HEK293 (cell line): ENCODE results near the gene INPP5F.

Experiments used
- GLI4 ChIP-seq: fragments of 450-650 bp; formaldehyde crosslinking; IDR thresholded peaks from 2 replicates; pipeline ENCODE4 v1.5.1; 2016; ENCODE audit warnings: missing biosample characterization, missing genetic modification characterization
- GLIS2 ChIP-seq: fragments of 450-650 bp; formaldehyde crosslinking; IDR thresholded peaks from 2 replicates; pipeline ENCODE4 v1.5.1; 2016; ENCODE audit warnings: missing biosample characterization, missing genetic modification characterization
- OSR2 ChIP-seq: fragments of 450-650 bp; formaldehyde crosslinking; IDR thresholded peaks from 2 replicates; pipeline ENCODE4 v1.5.1; 2016; ENCODE audit warnings: missing biosample characterization, missing genetic modification characterization
- SP7 ChIP-seq: fragments of 450-650 bp; formaldehyde crosslinking; IDR thresholded peaks from 2 replicates; pipeline ENCODE4 v1.5.1; 2016; ENCODE audit warnings: missing biosample characterization, missing genetic modification characterization
- TCF7L2 ChIP-seq: IDR thresholded peaks from 2 replicates; pipeline ENCODE4 v1.6.1; 2011; ENCODE audit warnings: low read depth, mild to moderate bottlenecking, inconsistent platforms, low read length, moderate library complexity, borderline replicate concordance
- ZIC2 ChIP-seq: fragments of 450-650 bp; formaldehyde crosslinking; IDR thresholded peaks from 2 replicates; pipeline ENCODE4 v1.5.1; 2016; ENCODE audit warnings: missing biosample characterization, missing genetic modification characterization
- ZNF155 ChIP-seq: fragments of 450-650 bp; formaldehyde crosslinking; IDR thresholded peaks from 2 replicates; pipeline ENCODE4 v1.5.1; 2016; ENCODE audit warnings: missing biosample characterization, missing genetic modification characterization
- ZNF184 ChIP-seq: fragments of 450-650 bp; IDR thresholded peaks from 2 replicates; pipeline ENCODE4 v1.5.1; 2018; ENCODE audit warnings: missing biosample characterization, mild to moderate bottlenecking, missing genetic modification characterization
- ZNF2 ChIP-seq: fragments of 450-650 bp; formaldehyde crosslinking; IDR thresholded peaks from 2 replicates; pipeline ENCODE4 v1.5.1; 2016; ENCODE audit warnings: missing biosample characterization, missing genetic modification characterization
- ZNF335 ChIP-seq: fragments of 450-650 bp; formaldehyde crosslinking; conservative IDR thresholded peaks from 2 replicates; pipeline ENCODE4 v1.5.1; 2016; ENCODE audit warnings: missing biosample characterization, missing genetic modification characterization
- ZNF549 ChIP-seq: fragments of 450-650 bp; IDR thresholded peaks from 2 replicates; pipeline ENCODE4 v1.5.1; 2018; ENCODE audit warnings: missing biosample characterization, missing genetic modification characterization, mild to moderate bottlenecking, inconsistent platforms, moderate library complexity
- ZNF600 ChIP-seq: fragments of 450-650 bp; formaldehyde crosslinking; IDR thresholded peaks from 2 replicates; pipeline ENCODE4 v1.5.1; 2016; ENCODE audit warnings: missing biosample characterization, missing genetic modification characterization
- ZNF629 ChIP-seq: fragments of 450-650 bp; formaldehyde crosslinking; IDR thresholded peaks from 2 replicates; pipeline ENCODE4 v1.5.1; 2017; ENCODE audit warnings: missing biosample characterization, missing genetic modification characterization
- ZNF830 ChIP-seq: fragments of 450-650 bp; IDR thresholded peaks from 2 replicates; pipeline ENCODE4 v1.5.0; 2018; ENCODE audit warnings: missing biosample characterization, missing genetic modification characterization, low read depth, mild to moderate bottlenecking, moderate library complexity
- ZSCAN23 ChIP-seq: fragments of 450-650 bp; formaldehyde crosslinking; IDR thresholded peaks from 2 replicates; pipeline ENCODE4 v1.5.1; 2016; ENCODE audit warnings: missing biosample characterization, missing genetic modification characterization
- TF ChIP-seq, protein P1 (sequence below): fragments of 450-650 bp; formaldehyde crosslinking; IDR thresholded peaks from 2 replicates; pipeline ENCODE4 v1.5.1; 2016; ENCODE audit warnings: missing biosample characterization, missing genetic modification characterization
- TF ChIP-seq, protein P2 (sequence below): fragments of 450-650 bp; formaldehyde crosslinking; IDR thresholded peaks from 2 replicates; pipeline ENCODE4 v1.5.1; 2016; ENCODE audit warnings: missing biosample characterization, missing genetic modification characterization
- TF ChIP-seq, protein P3 (sequence below): fragments of 450-650 bp; formaldehyde crosslinking; optimal IDR thresholded peaks from 2 replicates; pipeline ENCODE3; 2016; ENCODE audit warnings: missing biosample characterization, mild to moderate bottlenecking, missing genetic modification characterization
- TF ChIP-seq, protein P4 (sequence below): fragments of 450-650 bp; formaldehyde crosslinking; IDR thresholded peaks from 2 replicates; pipeline ENCODE4 v1.5.1; 2016; ENCODE audit warnings: missing biosample characterization, missing genetic modification characterization
- TF ChIP-seq, protein P5 (sequence below): fragments of 450-650 bp; formaldehyde crosslinking; IDR thresholded peaks from 2 replicates; pipeline ENCODE4; 2016; ENCODE audit warnings: missing biosample characterization, missing genetic modification characterization
- TF ChIP-seq, protein P6 (sequence below): fragments of 450-650 bp; formaldehyde crosslinking; IDR thresholded peaks from 2 replicates; pipeline ENCODE4 v1.5.1; 2016; ENCODE audit warnings: missing biosample characterization, missing genetic modification characterization

Gene INPP5F

DNA sequence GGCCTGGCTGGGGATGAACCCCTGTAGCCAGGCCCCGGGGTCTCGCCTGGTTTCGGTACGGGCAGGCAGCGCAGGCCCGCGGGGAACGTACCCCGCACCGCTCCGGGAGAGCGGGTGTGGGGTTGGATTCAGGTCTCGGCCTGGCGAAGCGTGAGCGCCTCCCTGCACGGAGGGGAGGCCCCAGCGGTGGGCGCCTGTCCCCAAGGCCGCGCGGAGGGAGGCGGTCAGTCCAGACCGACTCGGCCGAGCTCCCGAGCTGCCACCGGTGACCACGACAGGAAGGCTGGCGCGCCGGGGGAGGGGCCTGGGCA lies 378 bp upstream of the INPP5F start (continued):
- TF ChIP-seq, protein P1, sequence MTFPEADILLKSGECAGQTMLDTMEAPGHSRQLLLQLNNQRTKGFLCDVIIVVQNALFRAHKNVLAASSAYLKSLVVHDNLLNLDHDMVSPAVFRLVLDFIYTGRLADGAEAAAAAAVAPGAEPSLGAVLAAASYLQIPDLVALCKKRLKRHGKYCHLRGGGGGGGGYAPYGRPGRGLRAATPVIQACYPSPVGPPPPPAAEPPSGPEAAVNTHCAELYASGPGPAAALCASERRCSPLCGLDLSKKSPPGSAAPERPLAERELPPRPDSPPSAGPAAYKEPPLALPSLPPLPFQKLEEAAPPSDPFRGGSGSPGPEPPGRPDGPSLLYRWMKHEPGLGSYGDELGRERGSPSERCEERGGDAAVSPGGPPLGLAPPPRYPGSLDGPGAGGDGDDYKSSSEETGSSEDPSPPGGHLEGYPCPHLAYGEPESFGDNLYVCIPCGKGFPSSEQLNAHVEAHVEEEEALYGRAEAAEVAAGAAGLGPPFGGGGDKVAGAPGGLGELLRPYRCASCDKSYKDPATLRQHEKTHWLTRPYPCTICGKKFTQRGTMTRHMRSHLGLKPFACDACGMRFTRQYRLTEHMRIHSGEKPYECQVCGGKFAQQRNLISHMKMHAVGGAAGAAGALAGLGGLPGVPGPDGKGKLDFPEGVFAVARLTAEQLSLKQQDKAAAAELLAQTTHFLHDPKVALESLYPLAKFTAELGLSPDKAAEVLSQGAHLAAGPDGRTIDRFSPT: peak; percentile 92
- TF ChIP-seq, protein P2, sequence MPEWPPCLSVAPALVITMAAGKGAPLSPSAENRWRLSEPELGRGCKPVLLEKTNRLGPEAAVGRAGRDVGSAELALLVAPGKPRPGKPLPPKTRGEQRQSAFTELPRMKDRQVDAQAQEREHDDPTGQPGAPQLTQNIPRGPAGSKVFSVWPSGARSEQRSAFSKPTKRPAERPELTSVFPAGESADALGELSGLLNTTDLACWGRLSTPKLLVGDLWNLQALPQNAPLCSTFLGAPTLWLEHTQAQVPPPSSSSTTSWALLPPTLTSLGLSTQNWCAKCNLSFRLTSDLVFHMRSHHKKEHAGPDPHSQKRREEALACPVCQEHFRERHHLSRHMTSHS (tag by site-specific recombination): 0 out of 2 replicates have a peak, but pooled peaks have one; percentile 27
- TF ChIP-seq, protein P3, sequence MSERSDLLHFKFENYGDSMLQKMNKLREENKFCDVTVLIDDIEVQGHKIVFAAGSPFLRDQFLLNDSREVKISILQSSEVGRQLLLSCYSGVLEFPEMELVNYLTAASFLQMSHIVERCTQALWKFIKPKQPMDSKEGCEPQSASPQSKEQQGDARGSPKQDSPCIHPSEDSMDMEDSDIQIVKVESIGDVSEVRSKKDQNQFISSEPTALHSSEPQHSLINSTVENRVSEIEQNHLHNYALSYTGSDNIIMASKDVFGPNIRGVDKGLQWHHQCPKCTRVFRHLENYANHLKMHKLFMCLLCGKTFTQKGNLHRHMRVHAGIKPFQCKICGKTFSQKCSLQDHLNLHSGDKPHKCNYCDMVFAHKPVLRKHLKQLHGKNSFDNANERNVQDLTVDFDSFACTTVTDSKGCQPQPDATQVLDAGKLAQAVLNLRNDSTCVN (tag by site-specific recombination): peak; percentile 93
- no peak; the same call in 1 of the 2 replicates for TF ChIP-seq ZSCAN23 (tag by site-specific recombination)
- TF ChIP-seq ZNF335 (tag by site-specific recombination): peak; percentile 74
- TF ChIP-seq ZNF830 (tag by site-specific recombination): no peak
- peak; percentile 81 for TF ChIP-seq ZNF600 (tag by site-specific recombination)
- TF ChIP-seq SP7: peak; percentile 79
- peak; percentile 87 for TF ChIP-seq ZIC2
- TF ChIP-seq, protein P4, sequence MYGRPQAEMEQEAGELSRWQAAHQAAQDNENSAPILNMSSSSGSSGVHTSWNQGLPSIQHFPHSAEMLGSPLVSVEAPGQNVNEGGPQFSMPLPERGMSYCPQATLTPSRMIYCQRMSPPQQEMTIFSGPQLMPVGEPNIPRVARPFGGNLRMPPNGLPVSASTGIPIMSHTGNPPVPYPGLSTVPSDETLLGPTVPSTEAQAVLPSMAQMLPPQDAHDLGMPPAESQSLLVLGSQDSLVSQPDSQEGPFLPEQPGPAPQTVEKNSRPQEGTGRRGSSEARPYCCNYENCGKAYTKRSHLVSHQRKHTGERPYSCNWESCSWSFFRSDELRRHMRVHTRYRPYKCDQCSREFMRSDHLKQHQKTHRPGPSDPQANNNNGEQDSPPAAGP (tag by site-specific recombination): no peak
- TF ChIP-seq GLIS2 (tag by site-specific recombination): peak; percentile 99
- no peak for TF ChIP-seq ZNF184
- TF ChIP-seq, protein P5, sequence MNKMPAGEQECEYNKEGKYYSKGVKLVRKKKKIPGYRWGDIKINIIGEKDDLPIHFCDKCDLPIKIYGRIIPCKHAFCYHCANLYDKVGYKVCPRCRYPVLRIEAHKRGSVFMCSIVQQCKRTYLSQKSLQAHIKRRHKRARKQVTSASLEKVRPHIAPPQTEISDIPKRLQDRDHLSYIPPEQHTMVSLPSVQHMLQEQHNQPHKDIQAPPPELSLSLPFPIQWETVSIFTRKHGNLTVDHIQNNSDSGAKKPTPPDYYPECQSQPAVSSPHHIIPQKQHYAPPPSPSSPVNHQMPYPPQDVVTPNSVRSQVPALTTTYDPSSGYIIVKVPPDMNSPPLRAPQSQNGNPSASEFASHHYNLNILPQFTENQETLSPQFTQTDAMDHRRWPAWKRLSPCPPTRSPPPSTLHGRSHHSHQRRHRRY (tag by site-specific recombination): no peak
- no peak for TF ChIP-seq TCF7L2
- peak; percentile 89 for TF ChIP-seq ZNF2
- TF ChIP-seq, protein P6, sequence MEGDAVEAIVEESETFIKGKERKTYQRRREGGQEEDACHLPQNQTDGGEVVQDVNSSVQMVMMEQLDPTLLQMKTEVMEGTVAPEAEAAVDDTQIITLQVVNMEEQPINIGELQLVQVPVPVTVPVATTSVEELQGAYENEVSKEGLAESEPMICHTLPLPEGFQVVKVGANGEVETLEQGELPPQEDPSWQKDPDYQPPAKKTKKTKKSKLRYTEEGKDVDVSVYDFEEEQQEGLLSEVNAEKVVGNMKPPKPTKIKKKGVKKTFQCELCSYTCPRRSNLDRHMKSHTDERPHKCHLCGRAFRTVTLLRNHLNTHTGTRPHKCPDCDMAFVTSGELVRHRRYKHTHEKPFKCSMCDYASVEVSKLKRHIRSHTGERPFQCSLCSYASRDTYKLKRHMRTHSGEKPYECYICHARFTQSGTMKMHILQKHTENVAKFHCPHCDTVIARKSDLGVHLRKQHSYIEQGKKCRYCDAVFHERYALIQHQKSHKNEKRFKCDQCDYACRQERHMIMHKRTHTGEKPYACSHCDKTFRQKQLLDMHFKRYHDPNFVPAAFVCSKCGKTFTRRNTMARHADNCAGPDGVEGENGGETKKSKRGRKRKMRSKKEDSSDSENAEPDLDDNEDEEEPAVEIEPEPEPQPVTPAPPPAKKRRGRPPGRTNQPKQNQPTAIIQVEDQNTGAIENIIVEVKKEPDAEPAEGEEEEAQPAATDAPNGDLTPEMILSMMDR (tag by site-specific recombination): peak; percentile 68
- no peak for TF ChIP-seq ZNF549 (tag by site-specific recombination)
- TF ChIP-seq OSR2 (tag by site-specific recombination): peak; percentile 63
- no peak for TF ChIP-seq ZNF629 (tag by site-specific recombination)
- no peak for TF ChIP-seq GLI4 (tag by site-specific recombination)
- no peak for TF ChIP-seq ZNF155
